ENCODE data around the gene DRD2. TPM values are rescaled to one million over a fixed set of nuclear protein-coding genes. Genes with fewer than 3 reads are reported as not detected.

DRD2 gene
- total and polyA plus RNA-seq, 2 donors (not counting 3 experiments of a cell fraction or from before 2014, with no cell fraction given): not detected

DNA sequence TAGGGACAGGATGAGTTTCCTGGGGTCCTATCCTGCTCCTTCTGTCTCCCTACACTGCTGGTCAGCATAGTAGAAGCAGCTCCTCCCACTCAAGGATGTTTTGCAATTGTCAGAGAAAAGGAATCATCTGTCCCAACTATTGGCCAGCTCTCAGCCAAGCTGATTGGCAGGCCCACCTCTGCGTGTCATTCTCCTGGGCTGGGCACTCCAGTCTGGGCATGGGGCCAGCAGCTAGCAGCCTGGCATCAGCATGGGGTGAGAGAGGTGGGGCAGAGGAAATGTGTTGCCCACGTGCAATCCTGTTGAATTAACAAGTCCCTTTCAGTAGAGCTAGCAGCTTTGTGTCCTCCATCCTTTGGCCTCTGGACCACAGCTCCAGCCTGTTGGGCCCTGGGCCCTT, 73.5 kb downstream of the DRD2 start:
- Histone ChIP-seq H3K9ac (replicated peaks; ENCODE audit: extremely low read depth, insufficient read depth, low read length) (no peak overlapping the region), H3K27me3 (ENCODE audit: control insufficient read depth in 2 of 2, insufficient read depth in 2 of 2, low read length in 2 of 2) (no peaks in the 10 kb centered on the region), H3K4me1 (ENCODE audit: control insufficient read depth, extremely low read depth, insufficient read depth, low read length) (no peaks in the 10 kb centered on the region), H3K27ac (ENCODE audit: insufficient read depth, low read depth, low read length) (no peak overlapping the region), H3K4me3 (replicated peaks in 1 of 3; ENCODE audit: insufficient read depth in 1 of 3, low read depth in 1 of 3, low read length in 3 of 3) (no peak overlapping the region), H2AFZ (ENCODE audit: low read depth, low read length) (no peak overlapping the region), H3K9me1 (replicated peaks; ENCODE audit: control insufficient read depth, extremely low read depth, insufficient read depth, low read length) (no peaks in the 10 kb centered on the region), H4K20me1 (replicated peaks; ENCODE audit: control insufficient read depth, extremely low read depth, insufficient read depth, low read length) (no peaks in the 10 kb centered on the region), H3K79me2 (ENCODE audit: control insufficient read depth, insufficient read depth, low read length) (no peaks in the 10 kb centered on the region), H3K36me3 (ENCODE audit: control insufficient read depth in 2 of 2, extremely low read depth in 1 of 2, insufficient read depth in 2 of 2, low read length in 2 of 2) (no peaks in the 10 kb centered on the region), H3K4me2 (ENCODE audit: insufficient read depth, low read length) (no peak overlapping the region), H3K9me3 (replicated peaks; ENCODE audit: control insufficient read depth, insufficient read depth, low read length) (no peaks in the 10 kb centered on the region)
- TF ChIP-seq MYC (IDR thresholded peaks at IDR 0.05; ENCODE audit: low read depth, low read length) (no peak), EZH2 (IDR thresholded peaks at IDR 0.05; ENCODE audit: borderline replicate concordance, low read depth, low read length, severe bottlenecking) (no peak), FOS (IDR thresholded peaks at IDR 0.05; ENCODE audit: borderline replicate concordance, insufficient read depth, low read length) (no peak), POLR2A (IDR thresholded peaks at IDR 0.05; ENCODE audit: low read depth, low read length) (no peak), JUN (IDR thresholded peaks at IDR 0.05; ENCODE audit: borderline replicate concordance, insufficient read depth, insufficient read length, low read depth) (no peak), GATA2 (IDR thresholded peaks at IDR 0.05; ENCODE audit: insufficient read depth, insufficient read length, low read depth, low read length) (no peak), POLR2AphosphoS5 (IDR thresholded peaks at IDR 0.05; ENCODE audit: insufficient read depth, low read depth, low read length) (no peak)
- TF ChIP-seq, protein P1, sequence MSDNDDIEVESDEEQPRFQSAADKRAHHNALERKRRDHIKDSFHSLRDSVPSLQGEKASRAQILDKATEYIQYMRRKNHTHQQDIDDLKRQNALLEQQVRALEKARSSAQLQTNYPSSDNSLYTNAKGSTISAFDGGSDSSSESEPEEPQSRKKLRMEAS (IDR thresholded peaks at IDR 0.05; ENCODE audit: insufficient read depth, insufficient read length): no peak
- TF ChIP-seq, protein P2, sequence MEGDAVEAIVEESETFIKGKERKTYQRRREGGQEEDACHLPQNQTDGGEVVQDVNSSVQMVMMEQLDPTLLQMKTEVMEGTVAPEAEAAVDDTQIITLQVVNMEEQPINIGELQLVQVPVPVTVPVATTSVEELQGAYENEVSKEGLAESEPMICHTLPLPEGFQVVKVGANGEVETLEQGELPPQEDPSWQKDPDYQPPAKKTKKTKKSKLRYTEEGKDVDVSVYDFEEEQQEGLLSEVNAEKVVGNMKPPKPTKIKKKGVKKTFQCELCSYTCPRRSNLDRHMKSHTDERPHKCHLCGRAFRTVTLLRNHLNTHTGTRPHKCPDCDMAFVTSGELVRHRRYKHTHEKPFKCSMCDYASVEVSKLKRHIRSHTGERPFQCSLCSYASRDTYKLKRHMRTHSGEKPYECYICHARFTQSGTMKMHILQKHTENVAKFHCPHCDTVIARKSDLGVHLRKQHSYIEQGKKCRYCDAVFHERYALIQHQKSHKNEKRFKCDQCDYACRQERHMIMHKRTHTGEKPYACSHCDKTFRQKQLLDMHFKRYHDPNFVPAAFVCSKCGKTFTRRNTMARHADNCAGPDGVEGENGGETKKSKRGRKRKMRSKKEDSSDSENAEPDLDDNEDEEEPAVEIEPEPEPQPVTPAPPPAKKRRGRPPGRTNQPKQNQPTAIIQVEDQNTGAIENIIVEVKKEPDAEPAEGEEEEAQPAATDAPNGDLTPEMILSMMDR (IDR thresholded peaks at IDR 0.05; ENCODE audit: extremely low read depth in 1 of 2, insufficient read depth in 1 of 2, low read depth in 1 of 2, low read length in 2 of 2): no peak
- BruUV-seq (replicated peaks): no TSS peak
- ChIA-PET CTCF (interaction anchor here (0.9 kb wide), 1 partner anchor 112 kb away, joined by 3 read pairs; no protein-coding TSS in a partner anchor), POLR2A (interaction anchor here (0.5 kb wide), 1 partner anchor 1802 kb away, joined by 4 read pairs; no protein-coding TSS in a partner anchor)
- DNase-seq (ENCODE audit: low read depth, low spot score): peak; percentile 9
- FAIRE-seq: no peak
- dilution Hi-C loops (cut with MboI; ENCODE audit: extremely low pct_ligation_motif_present, low sequenced_read_pairs): no loop called here
- intact Hi-C loops (cut with micrococcal nuclease): no loop called here

All from endothelial cell of umbilical vein (primary cell).